Measurements from ENCODE around the gene BRINP2.

DNA sequence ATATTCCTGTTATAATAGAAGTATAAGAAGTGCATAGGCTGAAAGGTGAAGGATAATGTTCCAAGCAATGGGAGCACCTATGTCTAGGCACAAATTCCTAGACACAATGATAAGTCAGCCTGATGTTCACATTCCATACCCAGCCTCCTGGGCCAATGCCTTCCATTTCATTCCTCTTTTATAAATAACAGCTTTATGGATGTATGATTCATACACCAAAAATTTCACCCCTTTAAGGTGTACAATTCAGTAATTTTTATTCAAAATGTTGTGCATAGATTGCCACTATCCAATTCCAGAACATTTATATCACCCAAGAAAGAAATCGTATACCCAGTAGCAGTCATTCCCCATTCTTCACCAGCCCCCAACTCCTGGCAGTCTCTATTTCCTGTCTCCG, 118.8 kb downstream of the BRINP2 start:
- TF ChIP-seq, protein P1, sequence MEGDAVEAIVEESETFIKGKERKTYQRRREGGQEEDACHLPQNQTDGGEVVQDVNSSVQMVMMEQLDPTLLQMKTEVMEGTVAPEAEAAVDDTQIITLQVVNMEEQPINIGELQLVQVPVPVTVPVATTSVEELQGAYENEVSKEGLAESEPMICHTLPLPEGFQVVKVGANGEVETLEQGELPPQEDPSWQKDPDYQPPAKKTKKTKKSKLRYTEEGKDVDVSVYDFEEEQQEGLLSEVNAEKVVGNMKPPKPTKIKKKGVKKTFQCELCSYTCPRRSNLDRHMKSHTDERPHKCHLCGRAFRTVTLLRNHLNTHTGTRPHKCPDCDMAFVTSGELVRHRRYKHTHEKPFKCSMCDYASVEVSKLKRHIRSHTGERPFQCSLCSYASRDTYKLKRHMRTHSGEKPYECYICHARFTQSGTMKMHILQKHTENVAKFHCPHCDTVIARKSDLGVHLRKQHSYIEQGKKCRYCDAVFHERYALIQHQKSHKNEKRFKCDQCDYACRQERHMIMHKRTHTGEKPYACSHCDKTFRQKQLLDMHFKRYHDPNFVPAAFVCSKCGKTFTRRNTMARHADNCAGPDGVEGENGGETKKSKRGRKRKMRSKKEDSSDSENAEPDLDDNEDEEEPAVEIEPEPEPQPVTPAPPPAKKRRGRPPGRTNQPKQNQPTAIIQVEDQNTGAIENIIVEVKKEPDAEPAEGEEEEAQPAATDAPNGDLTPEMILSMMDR (IDR thresholded peaks at IDR 0.05) = no peak
- TF ChIP-seq POLR2A (IDR thresholded peaks at IDR 0.05) = no peak
